Panc1 (cell line): ENCODE results near the gene LRRK1. TPM values are rescaled to one million over a fixed set of nuclear protein-coding genes. Genes with fewer than 3 reads are reported as not detected.

Source experiments
- ATAC-seq: fragments of 200-7000 bp; cut with Tn5 transposase; 2 replicates; pipeline ENCODE4 v1.9.1; 2020; ENCODE audit warnings: mild to moderate bottlenecking, moderate library complexity
- BruUV-seq: library from RNA; stranded (reverse); fragments of 400-500 nt; replicated peaks from 2 replicates; lab custom pipeline; 2021; lab: Mats Ljungman, UMichigan
- CTCF ChIA-PET: fragments of 300-600 bp; sonication (Branson Sonifier 250); formaldehyde crosslinking; loops from one replicate; lab custom pipeline; 2022; ENCODE audit warnings: antibody characterized with exemption; lab: Charles Lee
- POLR2A ChIA-PET: fragments of 300-600 bp; sonication (Branson Sonifier 250); formaldehyde crosslinking; loops from one replicate; lab custom pipeline; 2022; ENCODE audit warnings: antibody characterized with exemption; lab: Charles Lee
- DNase-seq: peaks from one replicate; pipeline ENCODE4 v3.0.0-alpha.2; 2010; ENCODE audit warnings: low read depth, low spot score
- H3K27ac ChIP-seq: 2 replicates; pipeline ENCODE4 v1.5.1; 2011; ENCODE audit warnings: mild to moderate bottlenecking, low read length, inconsistent platforms
- H3K27me3 ChIP-seq: fragments of 200-500 bp; sonication (Bioruptor generic); 2 replicates; pipeline ENCODE4 v1.6.0; 2014; ENCODE audit warnings: low read length, inconsistent platforms; ENCODE audit not compliant: control insufficient read depth, insufficient read depth
- H3K36me3 ChIP-seq: fragments of 200-500 bp; sonication (Bioruptor generic); 2 replicates; pipeline ENCODE4 v1.5.1; 2014; ENCODE audit warnings: inconsistent platforms, mild to moderate bottlenecking, low read length, moderate library complexity; ENCODE audit not compliant: control insufficient read depth, insufficient read depth
- H3K4me1 ChIP-seq: 2 replicates; pipeline ENCODE4 v1.5.1; 2011; ENCODE audit warnings: inconsistent platforms, mild to moderate bottlenecking, low read length, moderate library complexity; ENCODE audit not compliant: control insufficient read depth, insufficient read depth
- H3K4me3 ChIP-seq, 2 experiments: 2 replicates each; pipeline ENCODE4 v1.5.1; 2011 to 2012; ENCODE audit warnings: low read depth in 2 of 2, low read length in 2 of 2, mild to moderate bottlenecking in 2 of 2, inconsistent platforms in 1 of 2, moderate library complexity in 1 of 2
- H3K9me3 ChIP-seq: fragments of 200-500 bp; sonication (Bioruptor generic); 2 replicates; pipeline ENCODE4 v1.5.1; 2014; ENCODE audit warnings: low read depth, mild to moderate bottlenecking, inconsistent platforms, low read length, moderate library complexity; ENCODE audit not compliant: control insufficient read depth, insufficient read depth
- CTCF ChIP-seq: fragments of 450-650 bp; IDR thresholded peaks from 2 replicates; pipeline ENCODE4 v1.5.1; 2017; ENCODE audit warnings: mild to moderate bottlenecking
- POLR2AphosphoS5 ChIP-seq: IDR thresholded peaks from 2 replicates; pipeline ENCODE4 v1.6.1; 2012; ENCODE audit warnings: mild to moderate bottlenecking, low read depth, low read length, moderate library complexity
- REST ChIP-seq, 2 experiments: IDR thresholded peaks; 2 replicates each; pipeline ENCODE4 v1.6.1; 2011 to 2012; ENCODE audit warnings: low read depth in 2 of 2, control low read depth in 1 of 2, low read length in 1 of 2, mild to moderate bottlenecking in 1 of 2, moderate library complexity in 1 of 2; ENCODE audit not compliant: insufficient read depth in 1 of 2
- SIN3A ChIP-seq: IDR thresholded peaks from 2 replicates; pipeline ENCODE4 v1.6.1; 2012; ENCODE audit warnings: low read depth, mild to moderate bottlenecking, low read length, moderate library complexity, borderline replicate concordance; ENCODE audit not compliant: insufficient read depth
- TCF7L2 ChIP-seq: IDR thresholded peaks from 2 replicates; pipeline ENCODE4 v1.6.1; 2011; ENCODE audit warnings: mild to moderate bottlenecking, low read depth, low read length, inconsistent platforms
- in situ Hi-C: cut with HindIII; loops from 2 replicates; pipeline ENCODE4 v1.10.0; 2016; ENCODE audit warnings: low sequenced_read_pairs, low pct_unique_long_range_greater_than_20kb
- intact Hi-C: fragments of 100-400 bp; cut with micrococcal nuclease; formaldehyde crosslinking; loops from one replicate; pipeline ENCODE4 v1.10.0; 2022; ENCODE audit not compliant: unreplicated experiment
- total RNA-seq: library from RNA; stranded (reverse); gene quantifications from one replicate; pipeline ENCODE4 v1.2.1, GENCODE V29; 2021; ENCODE audit not compliant: unreplicated experiment

The LRRK1 gene
- total RNA-seq, 1 experiment from 2014 or later: 88.0 TPM

- in situ Hi-C loops: no loop called here
Observed at GRCh38 chr15:101105059-101105891, 186.1 kb downstream of the LRRK1 start.

GRCh38 chr15:101107101-101107500 lies 187.9 kb downstream of the LRRK1 start:
- in situ Hi-C loops (no loop called here), intact Hi-C loops (no loop called here)
- H3K36me3 ChIP-seq: no peaks in the 10 kb centered on the region
- no peak for ATAC-seq
- peaks cover 8% of the 10 kb centered on the region; the same call in 1 of the 2 replicates for H3K4me1 ChIP-seq
- no peaks in the 10 kb centered on the region for H3K27me3 ChIP-seq
- DNase-seq: no peak
- H3K27ac ChIP-seq: no peak overlapping the region
- TF ChIP-seq SIN3A: no peak
- TF ChIP-seq POLR2AphosphoS5: no peak
- no peak for TF ChIP-seq REST (IDR thresholded peaks at IDR 0.05; ENCODE audit: insufficient read depth in 1 of 2, low read depth in 2 of 2, low read length in 1 of 2)
- no peak for TF ChIP-seq TCF7L2
- TF ChIP-seq CTCF: no peak
- no peak overlapping the region for H3K4me3 ChIP-seq
- CTCF ChIA-PET: no interaction called here
- no TSS peak for BruUV-seq
- POLR2A ChIA-PET: no interaction called here
- H3K9me3 ChIP-seq: no peaks in the 10 kb centered on the region

More at GRCh38 chr15:101105059-101105891, 186.1 kb downstream of the LRRK1 start:
- ATAC-seq (0 out of 2 replicates have a peak, but pooled peaks have one; percentile 9), DNase-seq (no peak)
- ChIA-PET POLR2A (interaction anchor here (0.6 kb wide), 1 partner anchor 677 kb away, joined by 3 read pairs; no protein-coding TSS in a partner anchor), CTCF (no interaction called here)
- Histone ChIP-seq H3K4me3 (no peak overlapping the region), H3K27ac (peak overlapping the region; percentile 8; the same call in 1 of the 2 replicates), H3K36me3 (no peaks in the 10 kb centered on the region), H3K27me3 (no peaks in the 10 kb centered on the region), H3K9me3 (no peaks in the 10 kb centered on the region), H3K4me1 (peaks cover 8% of the 10 kb centered on the region; the same call in 1 of the 2 replicates)
- no peak for TF ChIP-seq SIN3A
- TF ChIP-seq TCF7L2: 0 out of 2 replicates have a peak, but pooled peaks have one; percentile 41
- no TSS peak for BruUV-seq
- intact Hi-C loops: no loop called here
